ENCODE results near the gene MARCKS.
A peak's percentile ranks its signal among the peaks of the same experiment; 100 is the strongest.

The MARCKS gene

GRCh38 chr6:113854531-113855499, 2.3 kb upstream of the MARCKS start:
- peaks cover 2% of the 10 kb centered on the region; the same call in 1 of the 2 replicates for H3K36me3 ChIP-seq (ENCODE audit: control insufficient read depth, insufficient read depth, low read length)
- no peaks in the 10 kb centered on the region for H3K27me3 ChIP-seq (replicated peaks; ENCODE audit: control insufficient read depth, insufficient read depth, low read length)
- DNase-seq (ENCODE audit: extremely low read depth, insufficient read length) = peak; percentile 87
- peak overlapping the region; percentile 99 for H3K4me3 ChIP-seq (replicated peaks; ENCODE audit: low read depth, low read length)
- TF ChIP-seq, protein P1, sequence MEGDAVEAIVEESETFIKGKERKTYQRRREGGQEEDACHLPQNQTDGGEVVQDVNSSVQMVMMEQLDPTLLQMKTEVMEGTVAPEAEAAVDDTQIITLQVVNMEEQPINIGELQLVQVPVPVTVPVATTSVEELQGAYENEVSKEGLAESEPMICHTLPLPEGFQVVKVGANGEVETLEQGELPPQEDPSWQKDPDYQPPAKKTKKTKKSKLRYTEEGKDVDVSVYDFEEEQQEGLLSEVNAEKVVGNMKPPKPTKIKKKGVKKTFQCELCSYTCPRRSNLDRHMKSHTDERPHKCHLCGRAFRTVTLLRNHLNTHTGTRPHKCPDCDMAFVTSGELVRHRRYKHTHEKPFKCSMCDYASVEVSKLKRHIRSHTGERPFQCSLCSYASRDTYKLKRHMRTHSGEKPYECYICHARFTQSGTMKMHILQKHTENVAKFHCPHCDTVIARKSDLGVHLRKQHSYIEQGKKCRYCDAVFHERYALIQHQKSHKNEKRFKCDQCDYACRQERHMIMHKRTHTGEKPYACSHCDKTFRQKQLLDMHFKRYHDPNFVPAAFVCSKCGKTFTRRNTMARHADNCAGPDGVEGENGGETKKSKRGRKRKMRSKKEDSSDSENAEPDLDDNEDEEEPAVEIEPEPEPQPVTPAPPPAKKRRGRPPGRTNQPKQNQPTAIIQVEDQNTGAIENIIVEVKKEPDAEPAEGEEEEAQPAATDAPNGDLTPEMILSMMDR (IDR thresholded peaks at IDR 0.05; ENCODE audit: insufficient read depth, low read length, poor library complexity, severe bottlenecking) = peak; percentile 31

DNA sequence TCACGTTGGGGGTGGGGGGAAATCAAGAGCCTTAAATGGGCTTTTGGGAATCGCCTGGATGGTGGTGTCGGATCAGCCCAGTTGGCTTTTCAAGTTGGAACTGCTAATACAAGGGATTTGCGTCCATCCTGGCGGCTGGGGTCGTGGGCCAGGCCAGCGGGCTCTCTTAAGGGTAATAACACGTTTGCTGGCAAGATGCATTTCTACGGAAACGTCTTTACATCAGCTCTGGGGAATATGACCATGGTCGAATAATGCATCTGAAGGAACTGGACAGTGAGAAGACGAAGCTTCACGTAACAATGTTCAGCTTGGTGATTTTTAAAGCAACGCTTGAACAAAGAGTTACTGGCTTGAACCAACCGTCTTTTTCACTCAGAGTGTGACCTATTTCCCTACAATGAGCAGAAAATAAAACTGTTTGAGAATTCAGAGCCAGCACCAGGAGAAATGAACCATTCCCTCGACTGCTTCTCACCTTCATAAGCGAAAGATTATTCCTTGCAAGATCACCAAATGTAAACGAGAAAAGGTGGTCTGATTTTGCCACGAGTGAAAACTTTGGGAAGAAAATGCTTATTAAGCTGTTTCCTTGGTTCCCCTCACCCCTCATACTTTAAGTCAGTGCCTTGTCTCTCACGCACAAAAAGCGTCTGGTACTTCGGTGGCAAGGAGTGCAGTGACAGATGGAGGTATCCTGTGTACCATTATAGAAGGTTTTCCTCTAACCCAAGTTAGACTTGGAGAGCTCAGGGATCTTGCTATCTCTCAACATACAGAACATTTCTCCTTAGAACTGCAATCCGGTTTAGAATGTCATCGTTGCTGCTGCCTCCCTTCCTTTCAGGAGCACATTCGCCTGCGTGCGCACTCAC, 1.4 kb upstream of the MARCKS start:
- DNase-seq (ENCODE audit: extremely low read depth, insufficient read length) = peak; percentile 57
- no peaks in the 10 kb centered on the region for H3K27me3 ChIP-seq (replicated peaks; ENCODE audit: control insufficient read depth, insufficient read depth, low read length)
- peaks cover 2% of the 10 kb centered on the region; the same call in 1 of the 2 replicates for H3K36me3 ChIP-seq (ENCODE audit: control insufficient read depth, insufficient read depth, low read length)
- TF ChIP-seq, protein P1 (IDR thresholded peaks at IDR 0.05; ENCODE audit: insufficient read depth, low read length, poor library complexity, severe bottlenecking) = no peak
- peak overlapping the region; percentile 99 for H3K4me3 ChIP-seq (replicated peaks; ENCODE audit: low read depth, low read length)

DNA sequence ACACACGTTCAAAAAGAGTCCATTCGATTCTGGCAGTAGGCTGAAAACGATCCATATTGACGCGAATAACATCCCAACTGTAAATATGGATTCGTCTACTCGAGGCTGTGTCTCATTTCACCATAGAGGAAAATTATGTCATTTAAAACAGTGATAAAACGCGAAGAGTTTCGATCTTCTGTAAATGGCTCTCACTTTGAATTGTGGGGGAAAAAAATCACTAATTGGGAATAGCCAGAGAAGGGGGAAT, 845 bp upstream of the MARCKS start:
- Histone ChIP-seq H3K27me3 (replicated peaks; ENCODE audit: control insufficient read depth, insufficient read depth, low read length) (no peaks in the 10 kb centered on the region), H3K4me3 (replicated peaks; ENCODE audit: low read depth, low read length) (peak overlapping the region; percentile 99), H3K36me3 (ENCODE audit: control insufficient read depth, insufficient read depth, low read length) (peaks cover 2% of the 10 kb centered on the region; the same call in 1 of the 2 replicates)
- no peak for DNase-seq (ENCODE audit: extremely low read depth, insufficient read length)
- TF ChIP-seq, protein P1 (IDR thresholded peaks at IDR 0.05; ENCODE audit: insufficient read depth, low read length, poor library complexity, severe bottlenecking) = no peak

DNA sequence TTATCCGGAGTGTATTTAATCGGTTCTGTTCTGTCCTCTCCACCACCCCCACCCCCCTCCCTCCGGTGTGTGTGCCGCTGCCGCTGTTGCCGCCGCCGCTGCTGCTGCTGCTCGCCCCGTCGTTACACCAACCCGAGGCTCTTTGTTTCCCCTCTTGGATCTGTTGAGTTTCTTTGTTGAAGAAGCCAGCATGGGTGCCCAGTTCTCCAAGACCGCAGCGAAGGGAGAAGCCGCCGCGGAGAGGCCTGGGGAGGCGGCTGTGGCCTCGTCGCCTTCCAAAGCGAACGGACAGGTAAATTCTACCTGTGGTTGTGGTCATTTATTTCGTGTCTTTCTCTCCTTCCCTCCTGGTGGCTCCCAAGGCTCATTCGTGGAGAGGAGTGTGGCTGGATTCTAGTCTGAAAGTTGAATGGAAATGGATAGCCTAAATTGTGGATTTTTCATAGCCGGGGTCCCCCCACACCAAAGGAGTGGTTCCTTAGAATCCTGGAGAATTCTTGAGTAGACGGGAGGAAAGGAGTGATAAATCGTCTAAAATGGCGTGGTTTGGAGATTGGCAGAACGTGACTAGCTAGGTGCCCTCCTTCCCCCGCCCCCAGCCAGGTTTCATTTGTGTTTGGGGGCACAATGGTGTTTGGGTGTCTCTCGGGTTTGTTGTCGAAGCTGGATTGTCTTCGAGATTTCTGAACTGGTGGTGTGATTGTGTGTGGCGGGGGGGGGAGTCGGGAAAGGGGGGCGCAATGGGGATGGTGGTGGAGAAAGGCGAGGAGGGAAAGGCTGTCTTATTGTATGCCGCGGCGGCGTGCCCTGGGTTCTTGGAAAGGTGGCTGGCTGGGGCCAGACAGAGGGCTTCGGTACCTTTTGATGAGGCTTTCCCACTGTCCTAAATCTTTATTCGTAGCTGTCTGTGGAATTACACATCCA, 673 bp downstream of the MARCKS start:
- Histone ChIP-seq H3K36me3 (ENCODE audit: control insufficient read depth, insufficient read depth, low read length) (peaks cover 2% of the 10 kb centered on the region; the same call in 1 of the 2 replicates), H3K27me3 (replicated peaks; ENCODE audit: control insufficient read depth, insufficient read depth, low read length) (no peaks in the 10 kb centered on the region), H3K4me3 (replicated peaks; ENCODE audit: low read depth, low read length) (peak overlapping the region; percentile 99)
- peak; percentile 55 for DNase-seq (ENCODE audit: extremely low read depth, insufficient read length)
- TF ChIP-seq, protein P1 (IDR thresholded peaks at IDR 0.05; ENCODE audit: insufficient read depth, low read length, poor library complexity, severe bottlenecking) = no peak

Data from GM06990 (cell line).